H9 (cell line): Measurements from ENCODE around the gene ABCA13. TPM values are rescaled to one million over a fixed set of nuclear protein-coding genes. Genes with fewer than 3 reads are reported as not detected.

Source experiments
- DNase-seq: peaks from one replicate; pipeline ENCODE4 v3.0.0-alpha.2; 2017
- H2AFZ ChIP-seq: one replicate; pipeline ENCODE4 v1.6.1; 2013; ENCODE audit warnings: mild to moderate bottlenecking, low read length, control low read depth, moderate library complexity
- H2AK5ac ChIP-seq: 2 replicates; pipeline ENCODE4 v1.6.1; 2013; ENCODE audit warnings: low read length, control low read depth, mixed read lengths; ENCODE audit not compliant: insufficient read length
- H2BK120ac ChIP-seq: one replicate; pipeline ENCODE4 v1.6.1; 2013; ENCODE audit warnings: low read depth, mild to moderate bottlenecking, low read length, control low read depth, inconsistent platforms; ENCODE audit not compliant: poor library complexity, severe bottlenecking
- H2BK12ac ChIP-seq: 2 replicates; pipeline ENCODE4 v1.6.1; 2013; ENCODE audit warnings: low read length, control low read depth, mixed read lengths, low read depth; ENCODE audit not compliant: insufficient read length
- H2BK15ac ChIP-seq: 2 replicates; pipeline ENCODE4 v1.6.1; 2013; ENCODE audit warnings: low read depth, low read length, control low read depth
- H2BK20ac ChIP-seq: one replicate; pipeline ENCODE4 v1.6.1; 2013; ENCODE audit warnings: low read depth, mild to moderate bottlenecking, low read length, control low read depth, inconsistent platforms; ENCODE audit not compliant: poor library complexity, severe bottlenecking
- H2BK5ac ChIP-seq: 2 replicates; pipeline ENCODE4 v1.6.1; 2013; ENCODE audit warnings: low read length, control low read depth, mixed read lengths; ENCODE audit not compliant: insufficient read length
- H3K14ac ChIP-seq: 2 replicates; pipeline ENCODE4 v1.6.1; 2013; ENCODE audit warnings: low read length, control low read depth; ENCODE audit not compliant: insufficient read depth
- H3K18ac ChIP-seq: 2 replicates; pipeline ENCODE4 v1.6.1; 2013; ENCODE audit warnings: low read depth, mild to moderate bottlenecking, mixed read lengths, low read length, control low read depth; ENCODE audit not compliant: insufficient read length
- H3K23ac ChIP-seq: 2 replicates; pipeline ENCODE4 v1.6.1; 2013; ENCODE audit warnings: low read length, control low read depth, mixed read lengths, low read depth; ENCODE audit not compliant: insufficient read length
- H3K23me2 ChIP-seq: 2 replicates; pipeline ENCODE4 v1.6.1; 2013; ENCODE audit warnings: low read depth, mild to moderate bottlenecking, mixed read lengths, low read length, control low read depth; ENCODE audit not compliant: insufficient read length, poor library complexity, severe bottlenecking
- H3K27ac ChIP-seq: 2 replicates; pipeline ENCODE4 v1.5.1; 2013; ENCODE audit warnings: low read length, control low read depth, mixed read lengths, low read depth; ENCODE audit not compliant: insufficient read length
- H3K27me3 ChIP-seq: 2 replicates; pipeline ENCODE4 v1.6.1; 2013; ENCODE audit warnings: low read length, control low read depth, inconsistent platforms; ENCODE audit not compliant: insufficient read depth
- H3K4ac ChIP-seq: 2 replicates; pipeline ENCODE4 v1.6.1; 2013; ENCODE audit warnings: low read depth, mild to moderate bottlenecking, control low read depth, inconsistent platforms, low read length, moderate library complexity
- H3K4me1 ChIP-seq: 2 replicates; pipeline ENCODE4 v1.6.1; 2013; ENCODE audit warnings: low read length, control low read depth, inconsistent platforms; ENCODE audit not compliant: insufficient read depth
- H3K4me2 ChIP-seq: 2 replicates; pipeline ENCODE4 v1.6.1; 2013; ENCODE audit warnings: low read length, control low read depth, mixed read lengths; ENCODE audit not compliant: insufficient read length, insufficient read depth
- H3K56ac ChIP-seq: 2 replicates; pipeline ENCODE4 v1.6.1; 2013; ENCODE audit warnings: low read depth, mild to moderate bottlenecking, mixed read lengths, low read length, control low read depth; ENCODE audit not compliant: insufficient read length
- H3K79me1 ChIP-seq: 2 replicates; pipeline ENCODE4 v1.6.1; 2013; ENCODE audit warnings: low read depth, mild to moderate bottlenecking, moderate library complexity, low read length, control low read depth, inconsistent platforms; ENCODE audit not compliant: insufficient read depth, poor library complexity, severe bottlenecking
- H3K79me2 ChIP-seq: 2 replicates; pipeline ENCODE4 v1.6.1; 2013; ENCODE audit warnings: low read length, control low read depth, inconsistent platforms; ENCODE audit not compliant: insufficient read depth
- H3K9ac ChIP-seq: 2 replicates; pipeline ENCODE4 v1.6.1; 2013; ENCODE audit warnings: low read length, control low read depth, mixed read lengths; ENCODE audit not compliant: insufficient read length; ENCODE audit errors: extremely low read depth
- H3K9me3 ChIP-seq: one replicate; pipeline ENCODE4 v1.6.1; 2013; ENCODE audit warnings: low read depth, low read length, inconsistent platforms; ENCODE audit not compliant: control insufficient read depth
- H3T11ph ChIP-seq: one replicate; pipeline ENCODE4 v1.6.1; 2013; ENCODE audit warnings: mild to moderate bottlenecking, low read length, control low read depth, inconsistent platforms
- H4K20me1 ChIP-seq: one replicate; pipeline ENCODE4 v1.6.1; 2013; ENCODE audit not compliant: control insufficient read depth, insufficient read length, insufficient read depth
- H4K5ac ChIP-seq: 2 replicates; pipeline ENCODE4 v1.6.1; 2013; ENCODE audit warnings: low read depth, mild to moderate bottlenecking, mixed read lengths, low read length, control low read depth; ENCODE audit not compliant: insufficient read length
- H4K8ac ChIP-seq: replicated peaks from 2 replicates; pipeline ENCODE4 v1.6.1; 2013; ENCODE audit warnings: low read length, control low read depth, mixed read lengths, low read depth; ENCODE audit not compliant: insufficient read length
- H4K91ac ChIP-seq: 2 replicates; pipeline ENCODE4 v1.6.1; 2013; ENCODE audit warnings: low read depth, mild to moderate bottlenecking, moderate library complexity, mixed read lengths, low read length, control low read depth; ENCODE audit not compliant: insufficient read length
- H3K27ac Mint-ChIP-seq, 3 experiments: 2 replicates in 2 of 3; 3 replicates in 1 of 3; pipeline ENCODE4 v1.8.0; 2020 to 2021; ENCODE audit warnings: mixed read lengths in 3 of 3, mild to moderate bottlenecking in 1 of 3, moderate library complexity in 1 of 3
- H3K27me3 Mint-ChIP-seq: 2 replicates; pipeline ENCODE4 v1.8.0; 2021; ENCODE audit warnings: low read depth, mild to moderate bottlenecking, moderate library complexity, mixed read lengths
- H3K36me3 Mint-ChIP-seq, 3 experiments: 2 replicates in 2 of 3; 3 replicates in 1 of 3; pipeline ENCODE4 v1.8.0; 2020 to 2021; ENCODE audit warnings: low read depth in 3 of 3, mixed read lengths in 3 of 3; ENCODE audit not compliant: insufficient read depth in 1 of 3
- H3K4me1 Mint-ChIP-seq, 2 experiments: 2 replicates each; pipeline ENCODE4 v1.8.0; 2020; ENCODE audit warnings: mixed read lengths in 2 of 2
- H3K4me3 Mint-ChIP-seq, 2 experiments: 2 replicates in 1 of 2; 3 replicates in 1 of 2; pipeline ENCODE4 v1.8.0; 2020 to 2021; ENCODE audit warnings: mild to moderate bottlenecking in 2 of 2, mixed read lengths in 2 of 2, moderate library complexity in 1 of 2
- H3K9me3 Mint-ChIP-seq, 2 experiments: 2 replicates in 1 of 2; 3 replicates in 1 of 2; pipeline ENCODE4 v1.8.0; 2020; ENCODE audit warnings: mild to moderate bottlenecking in 2 of 2, mixed read lengths in 2 of 2, moderate library complexity in 1 of 2
- CTCF ChIP-seq: fragments of 200-600 bp; sonication (generic); conservative IDR thresholded peaks from 3 replicates; pipeline ENCODE4 v1.8.0; 2021; ENCODE audit warnings: antibody characterized with exemption, mild to moderate bottlenecking
- WGBS: extraction: QIAGEN DNeasy Blood & Tissue Kit; methylation state at CpG from one replicate; pipeline ENCODE4 v1.1.7; 2013; ENCODE audit warnings: missing lambda C conversion rate, low lambda C conversion rate, mixed read lengths; ENCODE audit not compliant: insufficient read length; ENCODE audit errors: extremely low coverage; 5-methylcytosine and 5-hydroxymethylcytosine counted together
- total RNA-seq: library from RNA; stranded (reverse); gene quantifications from 2 replicates; pipeline ENCODE4 v1.2.1, GENCODE V29; 2021

ABCA13 gene
- total RNA-seq, 1 experiment from 2014 or later, result 0.11 TPM

DNA sequence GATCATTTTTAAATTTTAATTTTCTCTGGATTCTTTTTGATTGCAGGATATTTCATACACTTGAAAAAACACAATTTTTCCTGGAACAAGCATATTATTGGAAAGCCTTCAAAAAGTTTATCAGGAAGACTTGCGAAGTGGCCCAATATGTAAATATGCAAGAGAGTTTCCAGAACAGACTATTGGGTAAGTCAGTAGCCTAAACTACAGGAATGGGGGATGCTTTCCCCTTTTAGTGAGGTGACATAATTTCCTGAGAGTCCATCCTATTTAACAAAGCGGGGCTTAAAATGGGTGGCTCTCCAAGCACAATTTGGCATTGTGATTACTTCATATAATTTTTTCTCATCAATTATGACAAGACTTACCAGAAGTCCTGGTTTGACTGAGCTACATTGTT, 77.9 kb downstream of the ABCA13 start:
- Histone ChIP-seq H4K91ac (no peak overlapping the region), H3K79me2 (no peaks in the 10 kb centered on the region), H3K14ac (no peak overlapping the region), H3K56ac (no peak overlapping the region), H3K9ac (no peak overlapping the region), H3K4me2 (no peak overlapping the region), H3K27me3 (no peaks in the 10 kb centered on the region), H3K79me1 (no peaks in the 10 kb centered on the region), H3K27ac (no peak overlapping the region), H2BK15ac (no peak overlapping the region), H3K4ac (no peak overlapping the region), H4K8ac (no peak overlapping the region), H4K5ac (no peak overlapping the region), H3K9me3 (no peaks in the 10 kb centered on the region), H2AK5ac (no peak overlapping the region), H3K18ac (no peak overlapping the region), H2BK5ac (no peak overlapping the region), H3K23ac (no peak overlapping the region), H2BK20ac (no peak overlapping the region), H3T11ph (no peak overlapping the region), H2BK120ac (no peak overlapping the region), H3K23me2 (no peaks in the 10 kb centered on the region), H3K4me1 (peaks cover 8% of the 10 kb centered on the region), H2AFZ (no peak overlapping the region), H4K20me1 (no peaks in the 10 kb centered on the region), H2BK12ac (no peak overlapping the region)
- H3K9me3 Mint-ChIP-seq, result no peaks in the 10 kb centered on the region
- H3K4me1 Mint-ChIP-seq, result peaks cover 9 to 24% of the 10 kb centered on the region in 2 experiments; a peak in 3 of 4 replicates
- H3K36me3 Mint-ChIP-seq, result no peaks in the 10 kb centered on the region; a peak in 1 of 7 replicates
- WGBS, result no CpG with 5 or more reads among the region's 2 CpGs
- DNase-seq, result no peak
- TF ChIP-seq CTCF, result no peak
- H3K27me3 Mint-ChIP-seq, result no peaks in the 10 kb centered on the region
- H3K27ac Mint-ChIP-seq, result no peak overlapping the region
- no peak overlapping the region for H3K4me3 Mint-ChIP-seq
